ENCODE measurements around the gene VWA5B1. TPM values are rescaled to one million over a fixed set of nuclear protein-coding genes. Genes with fewer than 3 reads are reported as not detected.

Gene VWA5B1
- total and polyA plus RNA-seq, 8 donors = not detected

- TF ChIP-seq CTCF (IDR thresholded peaks at IDR 0.05) = no peak
- TF ChIP-seq POLR2AphosphoS5 (IDR thresholded peaks at IDR 0.05) = no peak
- TF ChIP-seq EP300 (IDR thresholded peaks at IDR 0.05) = no peak
- no peak for TF ChIP-seq POLR2A (IDR thresholded peaks at IDR 0.05)
- Histone ChIP-seq H3K4me1 (no peaks in the 10 kb centered on the region), H3K9me3 (no peaks in the 10 kb centered on the region), H3K27me3 (peaks cover 0 to 83% (median 41%) of the 10 kb centered on the region in 3 donors), H3K36me3 (no peaks in the 10 kb centered on the region), H3K27ac (no peak overlapping the region), H3K4me3 (no peak overlapping the region)
- no peak for DNase-seq
- WGBS, 5 donors = 57 to 77% (median 67%) methylated on average over 5 to 8 of the region's 8 CpGs
- intact Hi-C loops (cut with DNase I; ENCODE audit: low total_unique reads) = no loop called here
Measured at GRCh38 chr1:20403423-20404145, 112.9 kb downstream of the VWA5B1 start.

DNA sequence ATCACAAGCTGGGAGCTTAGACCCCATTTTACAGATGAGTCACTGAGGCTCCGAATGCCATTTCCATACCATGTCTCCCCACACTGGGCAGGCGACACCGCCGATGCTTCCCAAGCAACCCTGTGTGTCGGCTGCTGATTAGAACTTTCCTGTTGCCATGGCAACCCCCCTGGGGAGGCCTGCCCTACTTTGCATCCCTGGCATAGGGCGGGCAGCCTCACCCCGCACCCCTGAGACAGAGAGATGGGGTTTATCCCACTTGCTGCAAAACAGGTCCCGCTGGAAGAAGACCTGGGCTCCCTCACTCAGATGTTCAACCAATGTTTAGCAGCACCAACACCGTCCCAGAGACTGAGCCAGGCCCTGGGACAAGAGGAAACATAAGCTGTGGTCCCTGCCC, 113.8 kb downstream of the VWA5B1 start:
- no peak for DNase-seq
- Histone ChIP-seq H3K4me3 (no peak overlapping the region), H3K9me3 (no peaks in the 10 kb centered on the region), H3K27me3 (peaks cover 0 to 76% (median 41%) of the 10 kb centered on the region in 3 donors), H3K27ac (no peak overlapping the region), H3K36me3 (no peaks in the 10 kb centered on the region), H3K4me1 (no peaks in the 10 kb centered on the region)
- intact Hi-C loops (cut with DNase I; ENCODE audit: low total_unique reads) = no loop called here
- TF ChIP-seq POLR2AphosphoS5 (IDR thresholded peaks at IDR 0.05) (no peak), CTCF (IDR thresholded peaks at IDR 0.05) (no peak), EP300 (IDR thresholded peaks at IDR 0.05) (no peak), POLR2A (IDR thresholded peaks at IDR 0.05) (no peak)
- WGBS, 5 donors = 30 to 41% (median 35%) methylated on average over 9 of the region's 9 CpGs

Other genes with a start within 250 kb of the VWA5B1 start
- gene PLA2G5, start 220.7 kb upstream of the VWA5B1 start, total RNA-seq = 1 to 10 TPM in 3 of 5 donors, not detected in 2; 2.3 to 9.4 (median 7.0) TPM
- 1 to 10 TPM in 2 of 3 donors, under 1 TPM in 1; 0.92 to 8.5 (median 1.8) TPM for gene PLA2G5, start 220.7 kb upstream of the VWA5B1 start, polyA plus RNA-seq
- gene PLA2G2D, start 171.3 kb upstream of the VWA5B1 start, total RNA-seq = not detected
- under 1 TPM in 1 of 3 donors, not detected in 2; 0.23 TPM for gene PLA2G2D, start 171.3 kb upstream of the VWA5B1 start, polyA plus RNA-seq
- gene PLA2G2F, start 151.6 kb upstream of the VWA5B1 start, total RNA-seq = 1 to 10 TPM in 1 of 5 donors, under 1 TPM in 1, not detected in 3; 0.18 to 6.4 TPM
- gene PLA2G2F, start 151.6 kb upstream of the VWA5B1 start, polyA plus RNA-seq = not detected
- gene UBXN10, start 104.8 kb upstream of the VWA5B1 start, total RNA-seq = 1 to 10 TPM; 1.2 to 8.0 (median 3.8) TPM
- 1 to 10 TPM in 2 of 3 donors, under 1 TPM in 1; 0.31 to 1.8 (median 1.5) TPM for gene UBXN10, start 104.8 kb upstream of the VWA5B1 start, polyA plus RNA-seq
- 1 to 10 TPM in 1 of 5 donors, under 1 TPM in 1, not detected in 3; 0.73 to 1.3 TPM for gene PLA2G2C, start 104.4 kb upstream of the VWA5B1 start, total RNA-seq
- under 1 TPM in 1 of 3 donors, not detected in 2; 0.43 TPM for gene PLA2G2C, start 104.4 kb upstream of the VWA5B1 start, polyA plus RNA-seq
- 100 to 1,000 TPM in 1 of 5 donors, 10 to 100 TPM in 3, 1 to 10 TPM in 1; 8.2 to 195 (median 13.0) TPM for gene CAMK2N1, start 195.3 kb downstream of the VWA5B1 start, total RNA-seq
- gene CAMK2N1, start 195.3 kb downstream of the VWA5B1 start, polyA plus RNA-seq = 10 to 100 TPM; 11.0 to 20.2 (median 11.3) TPM
- gene MUL1, start 217.3 kb downstream of the VWA5B1 start, total RNA-seq = 10 to 100 TPM in 4 of 5 donors, 1 to 10 TPM in 1; 4.0 to 53.1 (median 16.7) TPM
- 1 to 10 TPM; 3.7 to 9.8 (median 8.2) TPM for gene MUL1, start 217.3 kb downstream of the VWA5B1 start, polyA plus RNA-seq

Data from stomach (tissue), 9 donors.